ENCODE data around the gene PCDHGA1.

DNA sequence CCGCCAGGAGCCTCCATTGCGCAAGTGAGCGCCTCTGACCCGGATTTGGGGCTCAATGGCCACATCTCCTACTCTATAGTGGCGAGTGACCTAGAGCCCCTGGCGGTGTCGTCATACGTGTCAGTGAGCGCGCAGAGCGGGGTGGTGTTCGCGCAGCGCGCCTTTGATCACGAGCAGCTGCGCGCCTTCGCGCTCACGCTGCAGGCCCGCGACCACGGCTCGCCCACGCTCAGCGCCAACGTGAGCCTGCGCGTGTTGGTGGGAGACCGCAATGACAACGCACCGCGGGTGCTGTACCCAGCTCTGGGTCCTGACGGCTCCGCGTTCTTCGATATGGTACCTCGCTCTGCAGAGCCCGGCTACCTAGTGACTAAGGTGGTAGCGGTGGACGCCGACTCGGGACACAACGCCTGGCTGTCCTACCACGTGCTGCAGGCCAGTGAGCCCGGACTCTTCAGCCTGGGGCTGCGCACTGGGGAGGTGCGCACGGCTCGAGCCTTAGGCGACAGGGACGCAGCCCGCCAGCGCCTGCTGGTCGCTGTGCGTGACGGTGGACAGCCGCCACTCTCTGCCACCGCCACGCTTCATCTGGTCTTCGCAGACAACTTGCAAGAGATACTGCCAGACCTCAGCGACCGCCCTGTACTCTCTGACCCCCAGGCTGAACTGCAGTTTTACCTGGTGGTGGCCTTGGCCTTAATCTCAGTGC lies 79.4 kb downstream of the PCDHGA1 start:
- TF ChIP-seq CTCF (IDR thresholded peaks at IDR 0.05) (no peak), EZH2 (IDR thresholded peaks at IDR 0.05; ENCODE audit: borderline replicate concordance, insufficient read depth, low read depth, low read length, poor library complexity, severe bottlenecking) (no peak)
